ENCODE data around the gene POLR2L.

Gene POLR2L

GRCh38 chr11:869399-870126 is 27.2 kb upstream of the POLR2L start:
- FAIRE-seq, result no peak
- no peak for DNase-seq (ENCODE audit: insufficient read length, low spot score)

GRCh38 chr11:868802-869201 is 26.5 kb upstream of the POLR2L start:
- DNase-seq (ENCODE audit: insufficient read length, low spot score) (no peak), FAIRE-seq (no peak)

DNA sequence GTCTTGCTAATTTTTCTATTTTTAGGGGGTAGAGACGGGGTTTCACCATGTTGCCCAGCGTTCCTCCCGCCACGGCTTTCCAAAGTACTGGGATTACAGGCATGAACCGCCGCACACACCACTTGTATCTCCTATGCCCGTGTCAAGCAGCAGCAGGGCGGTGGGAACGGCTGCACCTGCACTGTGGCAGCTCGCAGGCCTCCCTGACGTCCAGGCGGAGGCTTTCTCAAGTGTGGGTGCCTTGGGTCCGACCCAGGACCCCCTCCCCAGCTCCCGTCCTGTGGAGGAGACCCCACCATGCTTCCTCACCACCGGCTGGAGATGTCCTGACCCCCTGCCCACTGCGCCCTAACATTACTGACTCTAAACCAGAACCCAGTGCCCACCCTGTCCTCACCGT is 26.1 kb upstream of the POLR2L start:
- FAIRE-seq (no peak), DNase-seq (ENCODE audit: insufficient read length, low spot score) (no peak)

GRCh38 chr11:867856-868358 is 25.6 kb upstream of the POLR2L start:
- no peak for DNase-seq (ENCODE audit: insufficient read length, low spot score)
- FAIRE-seq, result no peak

DNA sequence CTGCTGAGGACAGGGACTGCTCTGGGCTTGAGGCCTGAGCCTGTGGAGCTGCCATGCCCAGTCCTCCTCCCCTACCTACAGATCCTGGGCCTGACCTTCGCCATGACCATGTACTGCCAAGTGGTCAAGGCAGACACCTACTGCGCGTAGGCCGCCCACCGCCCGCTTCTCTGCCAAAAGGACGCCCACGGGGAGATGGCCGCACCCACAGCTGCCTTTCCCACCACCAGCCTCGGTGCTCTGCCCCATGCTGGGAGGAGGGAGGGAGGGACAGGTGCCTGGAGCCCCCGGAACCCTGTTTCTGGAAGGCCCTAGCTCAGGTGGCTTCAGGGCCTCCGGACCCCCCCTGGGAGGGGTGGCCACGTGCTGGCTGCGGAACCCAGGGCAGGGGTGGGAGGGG is 24.2 kb upstream of the POLR2L start:
- no peak for FAIRE-seq
- no peak for DNase-seq (ENCODE audit: insufficient read length, low spot score)

DNA sequence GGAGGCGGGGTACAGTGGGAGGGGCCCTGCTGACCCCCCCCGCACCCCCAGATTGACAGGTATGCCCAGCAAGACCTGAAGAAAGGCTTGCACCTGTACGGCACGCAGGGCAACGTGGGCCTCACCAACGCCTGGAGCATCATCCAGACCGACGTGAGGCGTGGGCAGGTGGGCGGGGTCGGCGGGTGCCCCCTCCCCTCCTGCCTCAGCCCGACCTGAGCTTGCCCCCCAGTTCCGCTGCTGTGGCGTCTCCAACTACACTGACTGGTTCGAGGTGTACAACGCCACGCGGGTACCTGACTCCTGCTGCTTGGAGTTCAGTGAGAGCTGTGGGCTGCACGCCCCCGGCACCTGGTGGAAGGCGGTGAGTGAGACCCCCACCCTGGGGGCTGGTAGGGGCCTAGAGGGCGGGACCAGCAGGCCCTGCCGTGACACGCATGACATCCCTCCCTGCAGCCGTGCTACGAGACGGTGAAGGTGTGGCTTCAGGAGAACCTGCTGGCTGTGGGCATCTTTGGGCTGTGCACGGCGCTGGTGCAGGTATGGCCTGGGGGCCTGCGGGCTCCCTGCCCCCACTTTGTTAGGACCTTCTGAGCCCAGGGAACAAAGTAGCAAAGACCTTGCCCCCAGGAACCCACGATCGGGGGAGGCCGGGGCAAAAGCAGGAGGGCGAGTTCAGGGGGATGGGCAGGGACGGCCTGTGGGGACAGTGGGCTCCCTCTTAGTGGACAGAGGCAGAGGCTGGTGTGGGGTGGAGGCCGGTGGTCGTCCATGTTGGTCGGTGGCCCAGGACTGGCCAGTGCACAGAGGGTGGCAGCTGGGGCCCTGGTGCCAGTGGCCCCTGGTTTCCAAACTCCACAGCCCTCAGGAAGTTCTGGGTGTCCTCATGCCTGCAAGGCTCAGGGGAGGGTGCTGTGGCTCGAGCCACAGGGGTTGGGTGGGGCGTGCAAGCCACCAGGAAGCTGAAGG is 23.4 kb upstream of the POLR2L start:
- DNase-seq (ENCODE audit: insufficient read length, low spot score) (no peak), FAIRE-seq (no peak)

- FAIRE-seq (no peak), DNase-seq (ENCODE audit: insufficient read length, low spot score) (no peak)
These were observed 22.6 kb upstream of the POLR2L start for GRCh38 chr11:864898-865297.

DNA sequence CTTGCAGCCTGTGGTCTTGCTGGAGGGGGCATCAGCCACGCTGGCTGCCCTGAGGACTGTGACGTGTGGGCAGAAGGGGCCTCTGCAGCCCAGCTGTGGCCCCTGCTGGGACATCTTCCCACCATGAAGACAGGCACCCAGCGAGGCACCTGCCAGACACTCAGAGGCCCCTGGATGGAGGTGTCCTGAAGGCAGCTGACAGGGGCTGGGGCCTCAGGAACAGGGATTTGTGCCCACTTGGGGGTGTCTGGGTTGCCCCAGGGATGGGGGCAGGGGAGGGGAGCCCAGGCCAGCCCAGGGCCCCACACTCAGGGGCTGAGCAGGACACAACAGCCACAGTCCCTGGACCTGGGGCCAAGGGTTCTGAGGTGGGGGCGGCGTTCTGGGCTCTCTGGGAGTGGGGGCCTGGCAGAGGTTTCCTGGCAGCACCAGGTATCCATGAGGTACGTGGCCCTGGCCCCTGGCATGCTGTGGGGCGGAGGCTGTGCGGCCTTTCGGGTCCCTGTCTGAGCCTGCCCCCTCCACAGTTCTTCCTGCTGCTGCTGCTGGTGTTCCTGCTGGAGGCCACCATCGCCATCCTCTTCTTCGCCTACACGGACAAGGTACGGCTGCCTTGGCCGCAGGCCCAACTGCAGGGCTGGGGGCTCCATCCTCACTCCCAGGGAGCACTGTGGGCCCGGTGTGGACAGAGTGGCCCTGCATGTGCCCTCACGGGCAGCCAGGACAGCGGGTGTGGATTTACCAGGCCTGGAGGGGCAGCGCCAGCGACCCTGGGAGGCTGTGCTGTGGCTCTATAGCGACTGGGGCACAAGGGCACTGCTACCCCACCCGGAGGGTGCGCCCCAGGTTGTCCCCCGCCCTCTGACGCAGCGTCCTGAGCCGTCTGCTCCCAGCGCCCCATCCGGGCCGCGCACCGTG is 21.8 kb upstream of the POLR2L start:
- DNase-seq (ENCODE audit: insufficient read length, low spot score) (no peak), FAIRE-seq (no peak)

DNA sequence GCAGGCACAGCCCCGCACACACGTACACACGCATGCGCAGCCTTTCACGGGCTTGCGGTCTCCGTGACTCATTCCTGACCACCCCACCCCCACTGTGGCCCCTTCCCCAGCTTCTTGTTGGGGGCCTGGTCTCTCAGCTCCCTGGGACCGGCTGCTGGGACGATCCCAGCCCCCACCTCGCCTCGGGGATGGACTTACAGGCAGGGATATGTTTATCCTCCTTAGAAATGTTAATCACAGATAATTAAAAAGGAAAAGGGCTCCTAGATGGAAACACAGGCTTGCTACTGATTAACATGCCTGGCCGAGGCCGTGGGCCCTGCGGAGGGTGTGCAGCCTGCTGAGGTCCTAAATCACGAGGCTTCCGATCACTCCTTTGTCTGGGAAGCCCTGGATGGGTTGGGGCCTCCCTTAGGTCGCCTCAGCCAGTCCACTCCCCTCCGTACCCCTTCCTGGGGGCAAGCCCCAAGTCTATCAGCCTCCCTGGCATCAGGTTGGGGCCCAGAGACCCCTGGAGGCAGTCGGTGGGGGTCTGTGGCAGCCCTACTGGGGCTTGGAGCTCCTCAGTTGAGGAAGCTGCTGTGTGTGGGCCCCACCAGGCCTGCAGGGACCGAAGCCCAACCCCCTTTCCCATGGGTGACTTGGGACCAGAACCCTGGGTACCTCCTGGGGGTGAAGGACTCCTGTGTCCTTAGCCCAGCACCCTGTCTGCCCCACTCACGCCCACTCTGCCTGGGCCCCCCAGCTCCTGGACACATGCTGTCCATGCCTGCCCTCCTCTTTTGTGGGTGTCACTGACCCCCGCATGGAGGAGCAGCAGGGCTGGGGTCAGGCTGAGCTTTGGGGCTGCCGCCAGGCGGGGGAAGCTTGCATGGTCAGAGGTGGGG is 20.9 kb upstream of the POLR2L start:
- DNase-seq (ENCODE audit: insufficient read length, low spot score), result no peak

GRCh38 chr11:862696-863022 is 20.3 kb upstream of the POLR2L start:
- DNase-seq (ENCODE audit: insufficient read length, low spot score), result no peak
- FAIRE-seq, result no peak

More for the DNA sequence above, 20.9 kb upstream of the POLR2L start:
- FAIRE-seq, result no peak

- FAIRE-seq (no peak), DNase-seq (ENCODE audit: insufficient read length, low spot score) (no peak)
These were observed 19.8 kb upstream of the POLR2L start for GRCh38 chr11:862081-862661.

GRCh38 chr11:861105-861479 is 18.8 kb upstream of the POLR2L start:
- FAIRE-seq (no peak), DNase-seq (ENCODE audit: insufficient read length, low spot score) (no peak)

- FAIRE-seq, result no peak
- DNase-seq (ENCODE audit: insufficient read length, low spot score), result no peak
These were observed 18.1 kb upstream of the POLR2L start for GRCh38 chr11:860234-861104.

DNA sequence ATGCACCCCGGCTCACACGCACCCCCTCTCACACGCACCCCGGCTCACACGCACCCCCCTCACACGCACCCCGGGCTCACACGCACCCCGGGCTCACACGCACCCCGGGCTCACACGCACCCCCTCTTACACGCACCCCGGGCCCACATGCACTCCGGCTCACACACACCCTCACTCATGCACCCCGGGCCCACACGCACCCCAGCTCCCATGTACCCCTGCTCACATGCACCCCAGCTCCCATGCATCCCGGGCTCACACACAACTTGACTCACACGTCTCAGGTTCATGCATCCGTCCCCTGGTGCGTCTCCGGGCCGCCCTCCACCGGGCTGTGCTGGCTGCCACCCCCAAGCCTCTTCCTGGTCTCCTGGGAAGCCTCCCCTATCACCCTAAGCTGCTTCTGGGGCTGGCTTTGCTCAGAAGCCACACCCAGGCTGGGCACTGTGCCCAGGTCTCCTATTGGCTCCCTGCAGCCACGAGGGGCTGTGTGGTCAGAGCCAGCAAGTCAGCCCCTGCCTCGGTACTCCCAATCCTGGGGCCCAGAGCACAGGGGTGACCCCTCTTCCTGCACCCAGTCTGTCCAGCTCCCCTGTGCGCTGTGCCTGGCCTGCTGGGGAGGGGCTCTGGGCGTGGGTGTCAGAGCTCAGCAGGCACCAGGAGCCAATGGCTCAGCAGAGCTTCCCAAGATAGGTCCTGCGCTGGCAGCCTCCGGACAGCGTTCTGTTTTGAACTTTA is 17.2 kb upstream of the POLR2L start:
- no peak for DNase-seq (ENCODE audit: insufficient read length, low spot score)

DNA sequence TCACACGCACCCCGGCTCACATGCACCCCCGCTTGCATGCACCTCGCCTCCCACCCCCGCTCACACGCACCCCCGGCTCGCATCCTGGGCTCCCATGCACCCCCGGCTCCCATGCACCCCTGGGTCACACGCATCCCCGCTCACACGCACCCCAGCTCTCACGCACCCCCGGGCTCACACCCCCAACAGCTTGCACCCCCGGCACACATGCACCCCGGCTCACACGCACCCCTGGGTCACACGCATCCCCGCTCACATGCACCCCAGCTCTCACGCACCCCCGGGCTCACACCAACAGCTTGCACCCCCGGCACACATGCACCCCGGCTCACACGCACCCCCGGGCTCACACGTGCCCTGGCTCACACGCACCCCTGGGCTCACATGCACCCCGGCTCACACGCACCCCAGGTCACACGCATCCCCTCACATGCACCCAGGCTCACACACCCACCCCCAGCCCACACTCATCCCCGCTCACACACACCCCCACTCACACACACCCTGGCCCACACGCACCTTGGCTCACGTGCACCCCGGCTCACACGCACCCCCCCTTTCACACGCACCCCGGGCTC is 16.5 kb upstream of the POLR2L start:
- FAIRE-seq, result no peak
- no peak for DNase-seq (ENCODE audit: insufficient read length, low spot score)

More for the DNA sequence above, 17.2 kb upstream of the POLR2L start:
- no peak for FAIRE-seq

DNA sequence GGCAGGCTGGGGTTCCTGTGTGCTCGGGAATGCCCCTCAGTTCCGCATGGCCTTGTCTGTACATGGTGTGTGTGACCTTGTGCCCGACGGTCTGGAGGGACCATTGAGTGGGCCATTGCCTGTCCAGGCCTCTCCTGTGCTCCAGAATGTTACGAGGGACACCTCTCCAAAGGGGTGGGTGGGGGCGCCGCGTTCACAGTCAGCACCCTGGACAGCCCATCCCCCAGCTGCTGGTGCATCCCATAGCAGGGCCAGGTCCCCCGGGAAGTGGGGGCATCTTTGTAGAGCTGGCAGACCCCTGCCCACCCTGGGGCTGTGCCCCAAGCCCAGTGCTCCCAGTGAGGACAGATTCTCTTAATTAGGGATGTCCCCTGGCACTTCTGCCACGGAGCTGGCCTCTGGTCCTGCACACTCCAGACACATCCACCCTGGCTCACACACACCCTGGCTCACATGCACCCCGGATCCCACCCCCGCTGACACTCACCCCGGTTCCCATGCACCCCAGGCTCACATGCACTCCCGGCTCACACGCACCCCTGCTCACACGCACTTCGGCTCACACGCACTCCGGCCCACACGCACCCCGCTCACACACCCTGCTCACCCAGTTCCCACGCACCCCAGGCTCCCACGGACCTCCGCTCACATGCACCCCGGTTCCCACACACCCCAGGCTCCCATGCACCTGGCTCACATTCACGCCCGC is 15.9 kb upstream of the POLR2L start:
- DNase-seq (ENCODE audit: insufficient read length, low spot score) (no peak), FAIRE-seq (no peak)

DNA sequence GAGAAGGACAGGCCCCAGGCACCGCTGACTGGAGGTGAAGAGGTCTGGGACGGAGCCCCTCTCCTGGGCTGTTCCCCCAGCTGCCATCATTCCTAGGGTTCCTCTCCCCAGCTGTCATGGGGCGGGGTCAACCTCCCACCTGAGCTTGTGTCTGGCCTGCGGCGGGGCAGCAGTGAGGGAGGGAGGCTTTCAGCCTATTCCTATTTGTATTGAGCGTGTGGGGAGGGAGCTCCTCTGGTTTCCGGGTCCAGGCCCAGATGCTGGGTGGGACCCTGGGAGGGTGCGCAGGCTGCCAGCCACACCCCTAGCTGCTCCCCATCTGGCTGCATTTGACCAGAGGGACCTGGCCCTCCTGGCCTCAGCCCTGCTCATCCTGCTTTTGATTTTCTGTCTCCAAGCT is 14.1 kb upstream of the POLR2L start:
- DNase-seq (ENCODE audit: insufficient read length, low spot score) (no peak), FAIRE-seq (no peak)
